ENCODE measurements around the gene PDE6A. TPM values are rescaled to one million over a fixed set of nuclear protein-coding genes. Genes with fewer than 3 reads are reported as not detected.
"Not testable (repeated sequence)": the region's sequence is repeated elsewhere in the genome, so short reads cannot be mapped to it uniquely, and the experiment has no call there.

Gene PDE6A
- polyA plus RNA-seq, 1 donor, result 0.25 TPM

GRCh38 chr5:149863830-149864229, 80.8 kb downstream of the PDE6A start:
- DNase-seq, result no peak

- no peak for DNase-seq
These were observed 81.4 kb downstream of the PDE6A start for GRCh38 chr5:149863176-149863575.

GRCh38 chr5:149860801-149861322, 83.7 kb downstream of the PDE6A start:
- DNase-seq, result no peak

DNA sequence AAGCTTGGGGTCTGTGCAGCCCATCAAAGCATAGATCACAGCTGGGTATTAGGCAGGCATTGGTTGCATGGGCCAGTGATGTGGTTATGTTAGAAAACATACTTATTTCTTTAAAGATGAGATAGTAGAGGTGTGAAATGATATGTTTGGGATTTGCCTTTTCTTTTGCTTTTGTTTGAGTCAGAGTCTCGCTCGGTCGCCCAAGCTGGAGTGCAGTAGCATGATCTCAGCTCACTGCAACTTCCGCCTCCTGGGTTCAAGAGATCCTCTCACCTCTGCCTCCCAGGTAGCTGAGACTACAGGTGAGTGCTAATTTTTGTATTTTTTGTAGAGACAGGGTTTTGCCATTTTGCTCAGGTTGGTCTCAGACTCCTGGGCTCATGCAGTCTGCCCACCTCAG, 84.8 kb downstream of the PDE6A start:
- no peak for DNase-seq

- DNase-seq, result not testable (repeated sequence)
These were observed 86.1 kb downstream of the PDE6A start for GRCh38 chr5:149858481-149858880.

GRCh38 chr5:149857499-149857898, 87.1 kb downstream of the PDE6A start:
- DNase-seq, result no peak

- DNase-seq, result no peak
These were observed 89.2 kb downstream of the PDE6A start for GRCh38 chr5:149855366-149855765.

GRCh38 chr5:149854866-149855265, 89.7 kb downstream of the PDE6A start:
- DNase-seq, result no peak

- no peak for DNase-seq
These were observed 90.9 kb downstream of the PDE6A start for GRCh38 chr5:149853701-149854100.

- DNase-seq, result no peak
These were observed 91.3 kb downstream of the PDE6A start for GRCh38 chr5:149853331-149853648.

DNA sequence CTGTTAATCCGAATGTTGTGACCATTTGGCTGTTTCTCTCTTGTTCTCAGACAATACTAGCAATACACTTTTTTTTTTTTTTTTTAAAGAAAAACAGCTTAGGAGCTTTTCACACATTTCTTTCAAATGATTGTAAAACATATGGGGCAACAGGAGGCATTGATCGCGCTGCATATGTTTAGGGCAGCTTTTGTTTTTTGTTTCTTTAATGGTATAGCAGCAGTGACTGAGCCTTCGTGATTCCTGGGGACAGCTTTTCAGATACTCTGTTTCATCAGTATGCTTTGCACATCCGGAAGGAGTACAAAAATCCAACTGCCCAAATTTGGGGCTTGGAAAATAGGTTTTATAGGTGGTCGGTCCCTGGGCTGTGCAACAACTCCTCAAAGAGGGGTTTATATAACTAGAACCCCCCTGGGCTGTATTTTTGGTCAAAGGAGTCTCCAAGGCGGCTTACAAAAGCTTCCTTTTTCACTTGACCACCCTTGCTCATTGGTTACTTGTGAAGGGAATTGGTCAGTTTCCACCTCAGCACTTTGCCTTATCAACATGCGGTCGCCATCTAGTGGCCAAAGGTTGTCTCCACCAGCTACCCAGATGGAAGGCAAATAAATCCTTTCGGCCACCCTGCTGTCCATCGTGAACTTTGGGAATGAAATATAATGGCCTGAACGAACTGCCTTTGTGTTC, 91.8 kb downstream of the PDE6A start:
- peak; percentile 67 for DNase-seq

- no peak for DNase-seq
These were observed 93.4 kb downstream of the PDE6A start for GRCh38 chr5:149851211-149851610.

DNA sequence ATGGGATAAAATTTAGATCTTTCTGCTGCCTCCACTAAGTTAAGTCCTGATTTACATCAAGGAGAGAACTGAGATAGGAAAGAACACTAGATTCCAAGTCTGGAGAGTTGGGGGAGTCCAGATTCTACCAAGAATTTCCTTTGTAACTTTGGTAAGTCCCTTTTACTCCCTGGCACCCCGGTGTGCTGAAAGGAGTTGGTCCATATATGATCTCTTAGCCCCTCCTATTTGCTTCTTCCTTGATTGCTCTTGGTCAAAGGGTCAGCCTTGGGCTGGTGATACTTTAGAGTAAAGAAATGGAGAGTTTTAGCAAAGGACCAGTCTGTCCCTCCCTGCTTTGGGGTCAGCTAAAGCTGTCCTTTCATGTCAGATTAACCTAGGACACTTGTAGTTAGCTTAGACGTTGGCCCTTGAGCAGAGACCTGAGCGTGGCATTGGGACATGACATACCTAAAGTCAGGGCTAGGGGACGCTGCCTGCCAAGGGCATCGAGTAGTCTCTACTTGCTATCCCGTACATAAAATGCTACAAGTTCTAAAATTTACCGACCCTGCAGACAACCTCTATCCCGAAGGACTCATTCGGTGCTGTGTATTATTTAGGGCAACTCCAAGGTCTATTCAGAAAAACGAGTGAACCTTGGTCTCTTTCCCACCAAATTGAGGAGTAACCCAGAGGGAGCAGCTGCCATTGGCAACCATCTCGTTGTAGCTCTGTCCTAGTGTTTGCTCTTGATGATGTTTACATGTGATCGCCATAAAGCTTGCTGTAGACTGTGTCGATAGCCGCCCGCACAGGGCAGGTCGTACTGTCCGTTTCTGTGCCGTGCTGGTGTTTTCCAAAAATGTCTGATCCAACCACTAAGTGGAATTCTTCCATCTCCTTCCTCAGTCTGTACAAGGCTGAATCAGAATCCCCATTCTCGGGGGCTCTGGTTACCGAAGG, 94.4 kb downstream of the PDE6A start:
- DNase-seq, result no peak

- DNase-seq, result no peak
These were observed 95.2 kb downstream of the PDE6A start for GRCh38 chr5:149849280-149849965.

DNA sequence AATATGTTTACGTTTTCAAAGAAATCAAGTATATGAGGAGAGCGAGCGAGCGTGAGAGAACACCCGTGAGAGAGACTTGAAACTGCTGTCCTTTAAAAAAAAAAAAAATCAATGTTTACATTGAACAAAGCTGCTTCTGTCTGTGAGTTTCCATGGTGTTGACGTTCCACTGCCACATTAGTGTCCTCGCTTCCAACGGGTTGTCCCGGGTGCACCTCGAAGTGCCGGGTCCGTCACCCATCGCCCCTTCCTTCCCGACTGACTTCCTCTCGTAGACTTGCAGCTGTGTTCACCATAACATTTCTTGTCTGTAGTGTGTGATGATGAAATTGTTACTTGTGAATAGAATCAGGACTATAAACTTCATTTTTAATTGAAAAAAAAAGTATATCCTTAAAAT, 97.0 kb downstream of the PDE6A start:
- no peak for DNase-seq

GRCh38 chr5:149846021-149846420, 98.6 kb downstream of the PDE6A start:
- DNase-seq, result no peak

- no peak for DNase-seq
These were observed 99.0 kb downstream of the PDE6A start for GRCh38 chr5:149845601-149846000.

DNA sequence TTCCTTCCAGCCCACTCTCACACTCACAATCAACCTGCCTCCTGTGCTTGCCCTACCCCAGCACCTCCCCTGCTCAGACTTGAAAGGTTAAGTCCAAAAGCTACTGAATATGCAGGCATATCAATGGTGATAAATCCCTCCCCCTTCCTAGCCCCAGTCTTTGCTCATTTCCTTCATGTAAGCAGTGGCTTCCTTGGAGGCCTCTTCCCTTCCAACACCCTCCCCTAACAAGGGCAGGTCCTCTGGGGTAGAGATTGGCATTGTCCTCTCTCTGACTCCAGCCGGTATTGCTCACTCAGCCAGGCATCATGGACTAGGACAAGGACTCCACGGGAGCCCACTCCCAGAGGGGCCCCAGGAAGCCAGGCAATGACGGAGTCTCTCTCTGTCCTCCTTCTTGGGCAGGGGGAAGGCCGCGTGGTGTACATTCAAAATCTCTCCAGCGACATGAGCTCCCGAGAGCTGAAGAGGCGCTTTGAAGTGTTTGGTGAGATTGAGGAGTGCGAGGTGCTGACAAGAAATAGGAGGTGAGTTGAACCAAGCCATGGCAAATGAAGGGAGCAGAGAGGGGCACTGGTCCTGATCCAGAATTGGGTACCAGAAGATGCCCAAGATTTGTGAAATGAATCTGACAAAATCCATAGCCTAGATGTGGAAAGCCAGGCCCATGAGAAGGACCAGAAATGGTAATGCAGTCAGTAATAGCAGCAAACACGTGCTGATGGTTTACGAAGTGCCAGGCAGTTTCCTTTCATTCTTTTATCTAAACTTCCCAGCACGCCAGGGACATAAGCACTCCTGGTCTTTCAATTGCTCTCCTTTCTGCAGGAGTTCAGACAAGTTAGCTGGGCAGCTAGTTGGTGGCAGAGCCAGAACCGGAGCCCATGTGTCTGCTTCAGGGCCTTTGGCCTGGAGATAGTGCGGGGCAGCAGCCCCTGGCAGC, 102.5 kb downstream of the PDE6A start:
- no peak for DNase-seq

DNA sequence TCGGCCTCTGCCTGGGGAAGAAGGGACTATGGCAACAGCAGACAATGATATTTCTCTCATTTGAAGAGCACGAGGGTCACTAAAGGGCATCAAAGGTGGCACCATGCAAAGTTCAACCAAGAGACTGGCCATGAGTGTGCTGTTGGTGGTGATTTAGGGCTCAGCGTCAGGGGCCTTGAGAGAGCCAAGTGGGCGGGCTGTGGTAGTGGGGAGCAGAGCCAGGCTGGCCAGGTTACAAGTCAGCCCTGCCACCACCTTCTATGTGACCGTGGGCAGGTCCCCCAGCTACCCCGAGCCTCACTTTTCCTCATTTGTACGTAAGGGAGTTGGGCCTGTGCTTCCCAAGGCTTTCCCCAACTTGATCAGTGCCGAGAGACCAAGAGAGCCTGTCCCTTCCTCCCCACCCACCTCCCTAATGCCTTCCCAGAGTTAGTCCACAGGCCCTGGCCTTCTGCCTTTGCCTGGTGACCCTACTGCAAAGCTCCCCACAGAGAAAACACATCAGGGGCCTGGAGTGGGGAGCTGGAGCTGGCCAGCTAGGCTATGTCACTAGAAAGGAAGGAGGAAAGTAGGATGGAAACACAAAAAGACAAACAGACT, 104.3 kb downstream of the PDE6A start:
- DNase-seq, result no peak

DNA sequence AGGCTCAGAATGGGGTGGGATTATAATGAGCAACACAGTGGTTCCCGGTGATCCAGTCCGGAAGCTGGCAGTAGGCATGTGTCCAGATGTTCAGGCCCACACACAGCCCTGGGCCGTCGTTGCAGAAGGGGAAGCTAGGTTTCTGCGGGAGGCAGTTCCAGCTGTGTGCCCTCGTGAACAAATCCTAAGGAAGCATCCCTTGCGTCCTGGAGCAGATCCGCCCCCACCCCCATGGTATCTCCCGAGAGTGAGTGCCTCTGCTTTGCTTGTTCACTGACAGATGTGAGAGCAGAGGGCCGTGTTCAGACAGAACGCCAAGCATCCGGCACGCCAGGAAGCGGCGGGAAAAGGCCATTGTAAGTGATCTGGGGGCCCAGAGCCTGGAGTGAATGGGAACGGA, 104.8 kb downstream of the PDE6A start:
- DNase-seq, result no peak
